PC-3 (cell line): ENCODE measurements around the gene H2AZ2.

Experiments used
- CTCF ChIP-seq: fragments of 300-600 bp; sonication (generic); conservative IDR thresholded peaks from 2 replicates; pipeline ENCODE4 v1.5.1; 2017; ENCODE audit warnings: antibody characterized with exemption, low read depth, mild to moderate bottlenecking, low read length
- EZH2 ChIP-seq: fragments of 300-600 bp; sonication (generic); IDR thresholded peaks from one replicate; pipeline ENCODE4 v1.6.1; 2017; ENCODE audit warnings: antibody characterized with exemption, mild to moderate bottlenecking, low read length; ENCODE audit not compliant: unreplicated experiment
- EZH2phosphoT487 ChIP-seq: fragments of 300-600 bp; sonication (generic); IDR thresholded peaks from 2 replicates; pipeline ENCODE4 v1.6.1; 2018; ENCODE audit warnings: mild to moderate bottlenecking, antibody characterized with exemption, low read length, borderline replicate concordance

- TF ChIP-seq CTCF (peak; percentile 77), EZH2 (no peak), EZH2phosphoT487 (no peak)
These were observed 373 bp downstream of the H2AZ2 start for GRCh38 chr7:44847509-44847919.
